IPS-11a (cell line): ENCODE measurements around the gene ENOX1.
"Not testable (repeated sequence)": the region's sequence is repeated elsewhere in the genome, so short reads cannot be mapped to it uniquely, and the experiment has no call there.

Source experiments
- H3K4me3 ChIP-seq: one replicate; pipeline ENCODE4 v1.5.1; 2013; ENCODE audit warnings: low read depth, low read length, control low read depth

ENOX1 gene

GRCh38 chr13:43363156-43363953, 423.4 kb downstream of the ENOX1 start:
- H3K4me3 ChIP-seq = no peak overlapping the region

GRCh38 chr13:43362556-43362955, 424.2 kb downstream of the ENOX1 start:
- H3K4me3 ChIP-seq = no peak overlapping the region

DNA sequence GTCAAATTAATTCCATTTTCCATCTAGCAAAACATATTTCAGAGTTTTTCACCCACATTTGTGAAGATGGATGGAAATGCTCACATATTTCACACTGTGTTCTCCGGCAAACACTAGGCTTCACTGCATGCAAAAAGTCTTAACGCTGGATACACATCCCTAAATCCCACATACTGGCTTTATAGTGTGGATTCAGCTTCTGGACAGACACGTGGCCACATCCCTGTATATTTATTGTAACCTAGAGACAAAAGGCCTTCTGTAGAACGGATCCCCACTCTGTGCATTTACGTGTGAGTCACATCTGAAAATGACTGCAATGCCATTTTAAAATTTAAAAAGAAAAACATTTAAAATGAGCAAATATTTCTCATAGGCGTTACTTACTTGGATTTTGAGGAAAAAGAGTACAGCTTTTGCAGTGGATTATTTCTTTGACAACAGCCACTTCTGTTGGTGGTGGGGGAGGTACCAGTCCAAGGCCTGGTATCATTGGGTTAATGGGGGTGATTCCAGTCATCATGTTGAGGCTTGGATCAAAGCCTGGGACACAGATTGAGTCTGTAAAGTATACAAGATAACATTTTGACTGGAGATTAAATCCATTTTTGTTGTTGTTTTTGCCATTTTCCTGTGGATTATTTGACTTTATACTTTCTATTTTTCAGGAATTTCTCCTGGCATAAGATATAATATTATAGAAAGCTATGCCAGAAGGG, 425.7 kb downstream of the ENOX1 start:
- H3K4me3 ChIP-seq = no peak overlapping the region

DNA sequence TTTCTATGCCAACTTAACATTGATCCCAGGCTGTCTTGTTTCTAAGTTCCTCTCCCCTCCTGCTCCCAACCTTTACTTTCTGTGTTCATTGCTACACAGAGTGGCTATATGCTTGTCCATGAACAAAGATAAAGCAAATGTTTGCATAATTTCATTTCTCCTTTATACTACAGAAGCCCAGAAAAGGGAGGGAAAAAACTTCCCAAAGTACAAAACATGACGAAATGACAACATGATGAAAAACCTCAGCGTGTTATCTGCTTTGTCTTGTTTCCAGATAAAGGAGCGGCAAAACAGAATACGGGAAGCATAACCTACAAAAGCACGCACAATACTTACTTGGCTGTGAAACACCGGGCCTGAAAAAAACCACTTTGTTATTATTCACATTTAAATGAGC, 426.6 kb downstream of the ENOX1 start:
- no peak overlapping the region for H3K4me3 ChIP-seq

GRCh38 chr13:43359536-43359935, 427.2 kb downstream of the ENOX1 start:
- no peak overlapping the region for H3K4me3 ChIP-seq

DNA sequence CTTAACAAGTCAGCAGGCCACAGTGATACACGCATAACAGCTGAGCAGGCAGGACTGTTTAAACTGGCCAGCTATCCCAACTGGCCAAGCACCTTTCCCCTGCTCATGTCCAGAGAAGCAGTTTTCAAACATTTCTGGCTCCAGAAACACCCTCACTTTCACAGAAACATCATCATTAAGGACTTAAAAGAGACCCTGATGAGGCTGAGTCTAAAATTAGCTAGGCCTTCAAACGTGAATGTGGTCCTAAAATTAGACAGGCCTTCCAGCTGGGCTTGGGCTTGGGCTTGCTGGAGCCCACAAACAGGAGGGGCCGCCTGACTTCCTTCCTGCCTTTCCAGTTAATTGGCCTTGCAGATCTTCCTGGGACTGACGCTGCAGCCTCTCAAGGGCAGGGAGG, 429.2 kb downstream of the ENOX1 start:
- no peak overlapping the region for H3K4me3 ChIP-seq

- H3K4me3 ChIP-seq = no peak overlapping the region
Measured at GRCh38 chr13:43356567-43356966, 430.2 kb downstream of the ENOX1 start.

- H3K4me3 ChIP-seq = no peak overlapping the region
Measured at GRCh38 chr13:43355774-43356173, 431.0 kb downstream of the ENOX1 start.

- H3K4me3 ChIP-seq = no peak overlapping the region
Measured at GRCh38 chr13:43354153-43354945, 432.4 kb downstream of the ENOX1 start.

- H3K4me3 ChIP-seq = no peak overlapping the region
Measured at GRCh38 chr13:43353631-43354030, 433.1 kb downstream of the ENOX1 start.

- not testable (repeated sequence) for H3K4me3 ChIP-seq
Measured at GRCh38 chr13:43351612-43352011, 435.2 kb downstream of the ENOX1 start.

- H3K4me3 ChIP-seq = no peak overlapping the region
Measured at GRCh38 chr13:43348397-43348796, 438.4 kb downstream of the ENOX1 start.

GRCh38 chr13:43347877-43348276, 438.9 kb downstream of the ENOX1 start:
- H3K4me3 ChIP-seq = no peak overlapping the region

DNA sequence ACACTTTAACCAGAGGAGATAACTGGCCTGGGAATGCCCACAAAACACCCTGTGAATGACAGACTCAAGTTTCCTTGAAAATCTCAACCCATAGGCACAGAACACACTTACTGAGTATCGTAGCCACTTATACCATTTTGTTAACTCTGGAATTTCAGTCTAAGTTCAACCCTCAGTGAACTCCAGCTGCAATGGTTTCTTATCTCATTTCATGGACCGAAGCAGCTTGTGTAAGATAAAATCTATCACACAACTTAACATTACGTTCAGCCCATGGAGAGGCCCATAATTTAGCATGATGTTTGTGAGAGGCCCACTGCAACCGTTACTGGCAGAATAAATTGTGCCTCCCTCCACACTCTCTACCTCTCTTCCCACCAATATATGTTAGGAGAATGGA, 440.3 kb downstream of the ENOX1 start:
- no peak overlapping the region for H3K4me3 ChIP-seq

DNA sequence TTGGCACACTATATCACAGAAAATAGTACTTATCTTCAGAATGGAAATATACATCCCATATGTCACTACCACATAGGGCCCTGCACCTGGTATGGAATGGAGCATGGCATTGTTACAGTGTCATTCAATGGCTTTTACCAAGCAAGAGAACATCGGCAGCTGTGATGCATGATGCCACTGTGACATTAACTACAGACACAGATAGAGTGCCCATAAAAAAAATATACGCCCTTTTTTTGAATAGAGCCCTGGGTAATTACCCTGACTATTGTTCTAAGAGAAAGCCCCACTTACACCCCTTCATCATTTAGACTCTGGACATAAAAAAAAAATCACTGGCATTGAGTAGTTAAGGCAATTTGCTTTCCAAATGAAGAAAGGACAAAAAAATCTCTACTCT, 443.1 kb downstream of the ENOX1 start:
- no peak overlapping the region for H3K4me3 ChIP-seq

DNA sequence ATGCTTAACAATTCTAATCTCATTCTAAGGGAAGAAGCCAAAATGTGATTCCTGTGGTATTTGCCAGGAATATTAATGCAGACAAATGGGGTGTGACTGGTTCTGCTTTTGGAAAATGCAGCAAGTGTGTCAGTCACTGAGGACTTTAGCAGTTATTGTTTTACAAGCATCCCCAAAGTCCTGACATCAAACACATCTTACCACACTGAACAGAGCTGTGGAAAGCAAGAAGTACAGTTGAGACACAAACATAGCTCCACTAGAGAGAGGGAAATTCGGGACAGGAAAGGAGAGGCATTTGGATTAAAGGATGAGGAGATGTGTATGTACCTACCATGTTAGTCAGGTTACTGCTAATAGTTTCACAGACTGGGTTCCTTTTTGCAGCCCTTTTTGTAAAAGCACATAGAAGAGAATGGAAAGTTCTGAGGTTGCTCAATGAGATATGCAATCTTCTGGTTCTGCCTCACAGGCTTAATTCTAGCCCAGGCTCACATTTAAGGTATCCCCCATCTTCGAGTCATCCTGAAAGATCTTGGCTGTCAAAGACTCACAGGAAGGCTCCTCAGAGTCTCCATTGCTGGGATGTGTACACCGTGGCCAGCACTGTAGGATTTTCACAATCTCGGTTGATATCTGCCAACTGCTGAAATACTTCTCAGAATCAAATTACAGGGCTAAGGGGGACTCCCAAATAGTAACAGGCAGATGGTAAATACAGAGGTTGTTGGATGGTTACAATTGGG, 446.8 kb downstream of the ENOX1 start:
- no peak overlapping the region for H3K4me3 ChIP-seq

DNA sequence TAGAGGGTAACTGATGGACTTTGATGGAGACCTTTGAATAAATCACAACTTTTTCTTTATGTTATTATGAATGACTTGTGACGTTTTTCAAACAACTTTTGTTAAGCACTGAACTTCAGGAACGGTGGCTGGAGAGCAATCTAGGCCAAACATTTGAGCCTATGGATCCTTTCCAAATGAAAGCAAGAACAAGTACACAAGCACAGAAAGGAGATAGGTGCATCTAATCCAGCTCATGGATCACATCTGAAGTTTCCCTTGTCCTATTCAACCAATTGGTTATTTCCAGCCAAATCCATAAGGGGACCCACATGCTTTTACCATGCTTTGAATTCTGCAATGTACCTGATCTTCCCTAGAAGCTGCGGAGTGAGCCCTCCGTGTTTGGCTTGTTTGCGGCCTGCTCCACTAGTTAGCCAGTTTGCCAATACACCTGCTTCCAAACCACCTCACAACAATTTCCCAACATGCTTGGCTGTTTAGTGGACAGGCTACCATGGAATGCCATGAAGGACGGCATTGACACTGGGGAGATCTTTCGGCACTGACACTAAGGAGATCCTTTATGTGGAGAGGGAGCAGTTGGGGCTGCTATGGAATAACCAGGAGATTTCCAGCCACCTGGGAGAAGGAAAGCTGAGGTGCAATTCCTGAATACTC, 447.5 kb downstream of the ENOX1 start:
- H3K4me3 ChIP-seq = no peak overlapping the region

DNA sequence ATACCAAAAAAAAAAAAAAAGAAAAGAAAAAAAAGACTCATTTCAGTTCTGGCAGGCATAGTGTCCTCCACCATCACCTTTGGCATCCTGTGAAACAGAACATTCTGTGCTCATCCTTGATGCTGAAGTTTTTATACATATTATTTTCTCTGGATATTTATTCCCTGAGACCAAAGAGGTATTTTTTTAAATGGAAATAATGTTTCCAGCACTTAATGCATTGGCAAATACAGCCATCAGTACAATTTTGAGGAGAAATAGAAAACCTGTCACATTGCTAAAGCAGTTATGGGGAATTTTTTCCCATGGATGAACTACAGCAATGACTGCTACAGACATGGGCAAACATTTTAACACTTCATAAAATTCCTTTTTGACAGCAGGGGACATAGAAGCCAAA, 451.0 kb downstream of the ENOX1 start:
- no peak overlapping the region for H3K4me3 ChIP-seq

GRCh38 chr13:43333176-43333575, 453.6 kb downstream of the ENOX1 start:
- no peak overlapping the region for H3K4me3 ChIP-seq

GRCh38 chr13:43331672-43332071, 455.1 kb downstream of the ENOX1 start:
- H3K4me3 ChIP-seq = no peak overlapping the region
